Activated CD8-positive, alpha-beta memory T cell treated with anti-CD3 and anti-CD28 coated beads for 1 hour (primary cell): ENCODE results near the gene UQCC5.

ENCODE experiments used
- DNase-seq, 2 donors: peaks; one replicate each; pipeline ENCODE4 v3.0.0-alpha.2; 2020; ENCODE audit warnings: low read depth in 1 of 2; ENCODE audit errors: extremely low read depth in 1 of 2

Gene UQCC5

GRCh38 chr3:52558436-52558835, 22.0 kb downstream of the UQCC5 start:
- DNase-seq = no peak

- no peak for DNase-seq
These were observed 24.8 kb downstream of the UQCC5 start for GRCh38 chr3:52561028-52561747.

- DNase-seq = no peak
These were observed 27.6 kb downstream of the UQCC5 start for GRCh38 chr3:52563984-52564383.

- no peak for DNase-seq
These were observed 31.7 kb downstream of the UQCC5 start for GRCh38 chr3:52568069-52568468.

- DNase-seq = no peak
These were observed 33.7 kb downstream of the UQCC5 start for GRCh38 chr3:52570076-52570475.

- DNase-seq = no peak
These were observed 35.8 kb downstream of the UQCC5 start for GRCh38 chr3:52572221-52572620.

- DNase-seq = no peak
These were observed 37.9 kb downstream of the UQCC5 start for GRCh38 chr3:52574056-52574965.
